ENCODE measurements around the gene MN1.

The MN1 gene

GRCh38 chr22:27825174-27825573 is 23.6 kb upstream of the MN1 start:
- DNase-seq = no peak

GRCh38 chr22:27823221-27823620 is 21.7 kb upstream of the MN1 start:
- DNase-seq = no peak

GRCh38 chr22:27820896-27821866 is 19.6 kb upstream of the MN1 start:
- DNase-seq = peak; percentile 65

GRCh38 chr22:27816552-27816951 is 15.0 kb upstream of the MN1 start:
- no peak for DNase-seq

GRCh38 chr22:27815826-27816530 is 14.4 kb upstream of the MN1 start:
- DNase-seq = no peak

- no peak for DNase-seq
These were observed 13.4 kb upstream of the MN1 start for GRCh38 chr22:27814993-27815392.

- DNase-seq = no peak
These were observed 10.2 kb upstream of the MN1 start for GRCh38 chr22:27811778-27812177.

GRCh38 chr22:27810609-27811151 is 9.1 kb upstream of the MN1 start:
- peak; percentile 72 for DNase-seq

GRCh38 chr22:27809700-27810608 is 8.4 kb upstream of the MN1 start:
- DNase-seq = no peak

GRCh38 chr22:27809226-27809603 is 7.7 kb upstream of the MN1 start:
- DNase-seq = no peak

- no peak for DNase-seq
These were observed 7.1 kb upstream of the MN1 start for GRCh38 chr22:27808451-27809225.

GRCh38 chr22:27805841-27806240 is 4.3 kb upstream of the MN1 start:
- DNase-seq = no peak

GRCh38 chr22:27804470-27805297 is 3.1 kb upstream of the MN1 start:
- DNase-seq = peak; percentile 83

GRCh38 chr22:27803841-27804415 is 2.4 kb upstream of the MN1 start:
- no peak for DNase-seq

GRCh38 chr22:27802346-27803073 is 954 bp upstream of the MN1 start:
- no peak for DNase-seq

- DNase-seq = no peak
These were observed 347 bp downstream of the MN1 start for GRCh38 chr22:27801202-27801615.

- DNase-seq = no peak
These were observed 1.0 kb downstream of the MN1 start for GRCh38 chr22:27800250-27801201.

GRCh38 chr22:27799827-27800249 is 1.7 kb downstream of the MN1 start:
- DNase-seq = peak; percentile 77

Data from islet precursor cell (in vitro differentiated cells).